GM23338 (cell line): Measurements from ENCODE around the gene DPP10. TPM values are rescaled to one million over a fixed set of nuclear protein-coding genes. Genes with fewer than 3 reads are reported as not detected.

Experiments used
- ATAC-seq: fragments of 200-7000 bp; cut with Tn5 transposase; 3 replicates; pipeline ENCODE4 v1.9.1; 2020
- DNase-seq: peaks from one replicate; pipeline ENCODE4 v3.0.0-alpha.2; 2015; ENCODE audit warnings: low spot score
- H2AFZ ChIP-seq: fragments of 200-600 bp; sonication (generic); 2 replicates; pipeline ENCODE4 v1.8.0; 2016; ENCODE audit warnings: antibody characterized with exemption, mild to moderate bottlenecking, moderate library complexity
- H3F3A ChIP-seq: fragments of 200-600 bp; sonication (generic); replicated peaks from 2 replicates; pipeline ENCODE4 v1.8.0; 2017; ENCODE audit warnings: antibody characterized with exemption, mixed run types, low read depth
- H3K27ac ChIP-seq: fragments of 200-600 bp; sonication (generic); 2 replicates; pipeline ENCODE4 v1.6.1; 2016; ENCODE audit warnings: low read depth
- H3K27me3 ChIP-seq: fragments of 200-600 bp; sonication (generic); 2 replicates; pipeline ENCODE4 v1.8.0; 2016; ENCODE audit warnings: mild to moderate bottlenecking, mixed run types, moderate library complexity; ENCODE audit not compliant: insufficient read depth
- H3K36me3 ChIP-seq: fragments of 200-600 bp; sonication (generic); 2 replicates; pipeline ENCODE4 v1.8.0; 2016; ENCODE audit warnings: mild to moderate bottlenecking; ENCODE audit not compliant: insufficient read depth
- H3K4me1 ChIP-seq: fragments of 200-600 bp; sonication (generic); 2 replicates; pipeline ENCODE4 v1.8.0; 2016; ENCODE audit warnings: mild to moderate bottlenecking, moderate library complexity; ENCODE audit not compliant: insufficient read depth
- H3K4me2 ChIP-seq: fragments of 200-600 bp; sonication (generic); 2 replicates; pipeline ENCODE4 v1.7.1; 2017; ENCODE audit warnings: mixed run types
- H3K4me3 ChIP-seq: fragments of 200-600 bp; sonication (generic); 2 replicates; pipeline ENCODE4 v1.6.1; 2016; ENCODE audit warnings: mixed run types
- H3K79me2 ChIP-seq: fragments of 200-600 bp; sonication (generic); replicated peaks from 2 replicates; pipeline ENCODE4 v1.8.0; 2017; ENCODE audit warnings: mild to moderate bottlenecking; ENCODE audit not compliant: insufficient read depth
- H3K9me2 ChIP-seq: fragments of 200-600 bp; sonication (generic); 2 replicates; pipeline ENCODE4 v1.8.0; 2017; ENCODE audit not compliant: insufficient read depth
- H4K20me1 ChIP-seq: fragments of 200-600 bp; sonication (generic); replicated peaks from 2 replicates; pipeline ENCODE4 v1.8.0; 2017; ENCODE audit warnings: mild to moderate bottlenecking; ENCODE audit not compliant: insufficient read depth
- H3K27ac Mint-ChIP-seq: 2 replicates; pipeline ENCODE4 v1.8.0; 2020; ENCODE audit warnings: inconsistent platforms, mild to moderate bottlenecking, moderate library complexity, mixed read lengths
- H3K27me3 Mint-ChIP-seq: 3 replicates; pipeline ENCODE4 v1.8.0; 2022; ENCODE audit warnings: low read depth, mild to moderate bottlenecking, moderate library complexity, mixed read lengths, inconsistent platforms; ENCODE audit not compliant: insufficient read depth, poor library complexity
- H3K36me3 Mint-ChIP-seq: 3 replicates; pipeline ENCODE4 v1.8.0; 2021; ENCODE audit warnings: low read depth, mild to moderate bottlenecking, inconsistent platforms, moderate library complexity, mixed read lengths
- H3K4me1 Mint-ChIP-seq: 3 replicates; pipeline ENCODE4 v1.8.0; 2020; ENCODE audit warnings: mild to moderate bottlenecking, inconsistent platforms, mixed read lengths
- H3K4me3 Mint-ChIP-seq: 3 replicates; pipeline ENCODE4 v1.8.0; 2021; ENCODE audit warnings: moderate library complexity, mild to moderate bottlenecking, inconsistent platforms, mixed read lengths
- H3K9me3 Mint-ChIP-seq: 3 replicates; pipeline ENCODE4 v1.8.0; 2020; ENCODE audit warnings: moderate library complexity, mild to moderate bottlenecking, inconsistent platforms, mixed read lengths
- CREB1 ChIP-seq: fragments of 250-450 bp; sonication (Bioruptor Pico); IDR thresholded peaks from 2 replicates; pipeline ENCODE4 v1.5.0; 2020; ENCODE audit warnings: low read depth, mild to moderate bottlenecking, moderate library complexity
- EZH2 ChIP-seq: fragments of 200-600 bp; sonication (generic); IDR thresholded peaks from one replicate; pipeline ENCODE4 v1.8.0; 2017; ENCODE audit warnings: antibody characterized with exemption, mild to moderate bottlenecking, low read depth; ENCODE audit not compliant: unreplicated experiment
- EZH2phosphoT487 ChIP-seq: fragments of 200-600 bp; sonication (generic); IDR thresholded peaks from one replicate; pipeline ENCODE4 v1.8.1; 2018; ENCODE audit warnings: antibody characterized with exemption; ENCODE audit not compliant: unreplicated experiment
- JUNB ChIP-seq: IDR thresholded peaks from one replicate; pipeline ENCODE4 v1.6.1; 2016; ENCODE audit warnings: antibody characterized with exemption; ENCODE audit not compliant: unreplicated experiment
- NANOG ChIP-seq: IDR thresholded peaks from 2 replicates; pipeline ENCODE4 v1.6.1; 2016; ENCODE audit warnings: antibody characterized with exemption, borderline replicate concordance
- POLR2AphosphoS5 ChIP-seq: IDR thresholded peaks from 2 replicates; pipeline ENCODE4 v1.6.1; 2016; ENCODE audit warnings: antibody characterized with exemption, low read depth
- STAT1 ChIP-seq: IDR thresholded peaks from one replicate; pipeline ENCODE4 v1.6.1; 2016; ENCODE audit warnings: antibody characterized with exemption; ENCODE audit not compliant: unreplicated experiment
- ZNF114 ChIP-seq: fragments of 250-450 bp; sonication (Bioruptor Pico); IDR thresholded peaks from 2 replicates; pipeline ENCODE4 v1.5.0; 2020; ENCODE audit warnings: mild to moderate bottlenecking, moderate library complexity
- ZNF331 ChIP-seq: fragments of 250-450 bp; sonication (Bioruptor Pico); IDR thresholded peaks from 2 replicates; pipeline ENCODE4 v1.5.0; 2020; ENCODE audit warnings: low read depth, mild to moderate bottlenecking, moderate library complexity
- polyA plus RNA-seq: library from polyadenylated mRNA; unstranded; fragments of >200 nt; fragmentation: Nextera tagmentation; extraction: Ambion mirVana; gene quantifications from 2 replicates; pipeline ENCODE4 v1.2.1, GENCODE V29; 2016
- total RNA-seq: library from RNA; depleted of rRNA; stranded (reverse); fragments of >200 nt; shearing (Covaris generic); gene quantifications from 2 replicates; pipeline ENCODE4 v1.2.3, GENCODE V29; 2014
- TF ChIP-seq, protein P1 (sequence below): fragments of 250-450 bp; sonication (Bioruptor Pico); IDR thresholded peaks from 2 replicates; pipeline ENCODE4 v1.5.0; 2020; ENCODE audit warnings: mild to moderate bottlenecking, moderate library complexity
- TF ChIP-seq, protein P2 (sequence below): IDR thresholded peaks from one replicate; pipeline ENCODE4 v1.6.1; 2018; ENCODE audit warnings: antibody characterized with exemption; ENCODE audit not compliant: unreplicated experiment
- TF ChIP-seq, protein P3 (sequence below), 2 experiments: fragments of 200-600 bp in 1 of 2; sonication (generic) in 1 of 2; conservative IDR thresholded peaks; 2 replicates each; pipeline versions ENCODE4 v1.5.1 to v1.6.1; 2016 to 2017; ENCODE audit warnings: antibody characterized with exemption in 2 of 2, low read depth in 2 of 2, mild to moderate bottlenecking in 2 of 2, moderate library complexity in 1 of 2
- TF ChIP-seq, protein P4 (sequence below): IDR thresholded peaks from 2 replicates; pipeline ENCODE4 v1.6.1; 2016; ENCODE audit warnings: antibody characterized with exemption

The DPP10 gene
- total and polyA plus RNA-seq, 2 experiments from 2014 or later = 3.6 to 14.8 TPM

DNA sequence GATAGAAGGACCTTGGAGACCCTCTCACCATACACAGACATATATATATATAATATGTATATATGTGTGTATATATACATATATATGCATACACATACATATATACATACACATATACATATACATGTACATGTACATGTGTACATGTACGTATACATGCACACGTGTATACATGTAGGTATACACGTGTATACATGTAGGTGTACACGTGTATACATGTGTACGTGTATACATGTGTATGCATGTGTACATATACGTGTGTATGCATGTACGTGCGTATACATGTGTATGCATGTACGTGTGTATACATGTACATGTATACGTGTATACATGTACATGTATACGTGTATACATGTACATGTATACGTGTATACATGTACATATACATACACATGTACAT, 54.5 kb downstream of the DPP10 start:
- peaks cover 2% of the 10 kb centered on the region; the same call in 2 of the 3 replicates for H3K9me3 Mint-ChIP-seq
- H3K36me3 ChIP-seq = peaks cover 3% of the 10 kb centered on the region; the same call in 1 of the 2 replicates
- no peaks in the 10 kb centered on the region for H3K36me3 Mint-ChIP-seq
- no peak overlapping the region for H3K4me3 Mint-ChIP-seq
- H4K20me1 ChIP-seq = no peaks in the 10 kb centered on the region
- H3K4me2 ChIP-seq = no peak overlapping the region
- no peaks in the 10 kb centered on the region for H3K27me3 ChIP-seq
- no peak overlapping the region for H3K27ac Mint-ChIP-seq
- H2AFZ ChIP-seq = no peak overlapping the region
- no peak overlapping the region for H3K27ac ChIP-seq
- no peaks in the 10 kb centered on the region for H3K9me2 ChIP-seq
- H3F3A ChIP-seq = no peaks in the 10 kb centered on the region
- H3K27me3 Mint-ChIP-seq = no peaks in the 10 kb centered on the region
- H3K79me2 ChIP-seq = no peaks in the 10 kb centered on the region
- DNase-seq (no peak), ATAC-seq (no peak)
- H3K4me1 Mint-ChIP-seq = no peaks in the 10 kb centered on the region
- no peak overlapping the region for H3K4me3 ChIP-seq
- no peaks in the 10 kb centered on the region for H3K4me1 ChIP-seq
- TF ChIP-seq NANOG (no peak), JUNB (no peak), ZNF114 (no peak), POLR2AphosphoS5 (no peak), EZH2 (no peak), CREB1 (CRISPR knock-in tag) (no peak), ZNF331 (CRISPR knock-in tag) (no peak), EZH2phosphoT487 (no peak), STAT1 (no peak)
- TF ChIP-seq, protein P1, sequence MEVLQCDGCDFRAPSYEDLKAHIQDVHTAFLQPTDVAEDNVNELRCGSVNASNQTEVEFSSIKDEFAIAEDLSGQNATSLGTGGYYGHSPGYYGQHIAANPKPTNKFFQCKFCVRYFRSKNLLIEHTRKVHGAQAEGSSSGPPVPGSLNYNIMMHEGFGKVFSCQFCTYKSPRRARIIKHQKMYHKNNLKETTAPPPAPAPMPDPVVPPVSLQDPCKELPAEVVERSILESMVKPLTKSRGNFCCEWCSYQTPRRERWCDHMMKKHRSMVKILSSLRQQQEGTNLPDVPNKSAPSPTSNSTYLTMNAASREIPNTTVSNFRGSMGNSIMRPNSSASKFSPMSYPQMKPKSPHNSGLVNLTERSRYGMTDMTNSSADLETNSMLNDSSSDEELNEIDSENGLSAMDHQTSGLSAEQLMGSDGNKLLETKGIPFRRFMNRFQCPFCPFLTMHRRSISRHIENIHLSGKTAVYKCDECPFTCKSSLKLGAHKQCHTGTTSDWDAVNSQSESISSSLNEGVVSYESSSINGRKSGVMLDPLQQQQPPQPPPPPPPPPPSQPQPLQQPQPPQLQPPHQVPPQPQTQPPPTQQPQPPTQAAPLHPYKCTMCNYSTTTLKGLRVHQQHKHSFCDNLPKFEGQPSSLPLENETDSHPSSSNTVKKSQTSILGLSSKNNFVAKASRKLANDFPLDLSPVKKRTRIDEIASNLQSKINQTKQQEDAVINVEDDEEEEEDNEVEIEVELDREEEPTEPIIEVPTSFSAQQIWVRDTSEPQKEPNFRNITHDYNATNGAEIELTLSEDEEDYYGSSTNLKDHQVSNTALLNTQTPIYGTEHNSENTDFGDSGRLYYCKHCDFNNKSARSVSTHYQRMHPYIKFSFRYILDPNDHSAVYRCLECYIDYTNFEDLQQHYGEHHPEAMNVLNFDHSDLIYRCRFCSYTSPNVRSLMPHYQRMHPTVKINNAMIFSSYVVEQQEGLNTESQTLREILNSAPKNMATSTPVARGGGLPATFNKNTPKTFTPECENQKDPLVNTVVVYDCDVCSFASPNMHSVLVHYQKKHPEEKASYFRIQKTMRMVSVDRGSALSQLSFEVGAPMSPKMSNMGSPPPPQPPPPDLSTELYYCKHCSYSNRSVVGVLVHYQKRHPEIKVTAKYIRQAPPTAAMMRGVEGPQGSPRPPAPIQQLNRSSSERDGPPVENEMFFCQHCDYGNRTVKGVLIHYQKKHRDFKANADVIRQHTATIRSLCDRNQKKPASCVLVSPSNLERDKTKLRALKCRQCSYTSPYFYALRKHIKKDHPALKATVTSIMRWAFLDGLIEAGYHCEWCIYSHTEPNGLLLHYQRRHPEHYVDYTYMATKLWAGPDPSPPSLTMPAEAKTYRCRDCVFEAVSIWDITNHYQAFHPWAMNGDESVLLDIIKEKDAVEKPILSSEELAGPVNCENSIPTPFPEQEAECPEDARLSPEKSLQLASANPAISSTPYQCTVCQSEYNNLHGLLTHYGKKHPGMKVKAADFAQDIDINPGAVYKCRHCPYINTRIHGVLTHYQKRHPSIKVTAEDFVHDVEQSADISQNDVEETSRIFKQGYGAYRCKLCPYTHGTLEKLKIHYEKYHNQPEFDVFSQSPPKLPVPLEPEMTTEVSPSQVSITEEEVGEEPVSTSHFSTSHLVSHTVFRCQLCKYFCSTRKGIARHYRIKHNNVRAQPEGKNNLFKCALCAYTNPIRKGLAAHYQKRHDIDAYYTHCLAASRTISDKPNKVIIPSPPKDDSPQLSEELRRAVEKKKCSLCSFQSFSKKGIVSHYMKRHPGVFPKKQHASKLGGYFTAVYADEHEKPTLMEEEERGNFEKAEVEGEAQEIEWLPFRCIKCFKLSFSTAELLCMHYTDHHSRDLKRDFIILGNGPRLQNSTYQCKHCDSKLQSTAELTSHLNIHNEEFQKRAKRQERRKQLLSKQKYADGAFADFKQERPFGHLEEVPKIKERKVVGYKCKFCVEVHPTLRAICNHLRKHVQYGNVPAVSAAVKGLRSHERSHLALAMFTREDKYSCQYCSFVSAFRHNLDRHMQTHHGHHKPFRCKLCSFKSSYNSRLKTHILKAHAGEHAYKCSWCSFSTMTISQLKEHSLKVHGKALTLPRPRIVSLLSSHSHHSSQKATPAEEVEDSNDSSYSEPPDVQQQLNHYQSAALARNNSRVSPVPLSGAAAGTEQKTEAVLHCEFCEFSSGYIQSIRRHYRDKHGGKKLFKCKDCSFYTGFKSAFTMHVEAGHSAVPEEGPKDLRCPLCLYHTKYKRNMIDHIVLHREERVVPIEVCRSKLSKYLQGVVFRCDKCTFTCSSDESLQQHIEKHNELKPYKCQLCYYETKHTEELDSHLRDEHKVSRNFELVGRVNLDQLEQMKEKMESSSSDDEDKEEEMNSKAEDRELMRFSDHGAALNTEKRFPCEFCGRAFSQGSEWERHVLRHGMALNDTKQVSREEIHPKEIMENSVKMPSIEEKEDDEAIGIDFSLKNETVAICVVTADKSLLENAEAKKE (CRISPR knock-in tag) = no peak
- TF ChIP-seq, protein P2, sequence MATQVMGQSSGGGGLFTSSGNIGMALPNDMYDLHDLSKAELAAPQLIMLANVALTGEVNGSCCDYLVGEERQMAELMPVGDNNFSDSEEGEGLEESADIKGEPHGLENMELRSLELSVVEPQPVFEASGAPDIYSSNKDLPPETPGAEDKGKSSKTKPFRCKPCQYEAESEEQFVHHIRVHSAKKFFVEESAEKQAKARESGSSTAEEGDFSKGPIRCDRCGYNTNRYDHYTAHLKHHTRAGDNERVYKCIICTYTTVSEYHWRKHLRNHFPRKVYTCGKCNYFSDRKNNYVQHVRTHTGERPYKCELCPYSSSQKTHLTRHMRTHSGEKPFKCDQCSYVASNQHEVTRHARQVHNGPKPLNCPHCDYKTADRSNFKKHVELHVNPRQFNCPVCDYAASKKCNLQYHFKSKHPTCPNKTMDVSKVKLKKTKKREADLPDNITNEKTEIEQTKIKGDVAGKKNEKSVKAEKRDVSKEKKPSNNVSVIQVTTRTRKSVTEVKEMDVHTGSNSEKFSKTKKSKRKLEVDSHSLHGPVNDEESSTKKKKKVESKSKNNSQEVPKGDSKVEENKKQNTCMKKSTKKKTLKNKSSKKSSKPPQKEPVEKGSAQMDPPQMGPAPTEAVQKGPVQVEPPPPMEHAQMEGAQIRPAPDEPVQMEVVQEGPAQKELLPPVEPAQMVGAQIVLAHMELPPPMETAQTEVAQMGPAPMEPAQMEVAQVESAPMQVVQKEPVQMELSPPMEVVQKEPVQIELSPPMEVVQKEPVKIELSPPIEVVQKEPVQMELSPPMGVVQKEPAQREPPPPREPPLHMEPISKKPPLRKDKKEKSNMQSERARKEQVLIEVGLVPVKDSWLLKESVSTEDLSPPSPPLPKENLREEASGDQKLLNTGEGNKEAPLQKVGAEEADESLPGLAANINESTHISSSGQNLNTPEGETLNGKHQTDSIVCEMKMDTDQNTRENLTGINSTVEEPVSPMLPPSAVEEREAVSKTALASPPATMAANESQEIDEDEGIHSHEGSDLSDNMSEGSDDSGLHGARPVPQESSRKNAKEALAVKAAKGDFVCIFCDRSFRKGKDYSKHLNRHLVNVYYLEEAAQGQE = no peak
- TF ChIP-seq, protein P3, sequence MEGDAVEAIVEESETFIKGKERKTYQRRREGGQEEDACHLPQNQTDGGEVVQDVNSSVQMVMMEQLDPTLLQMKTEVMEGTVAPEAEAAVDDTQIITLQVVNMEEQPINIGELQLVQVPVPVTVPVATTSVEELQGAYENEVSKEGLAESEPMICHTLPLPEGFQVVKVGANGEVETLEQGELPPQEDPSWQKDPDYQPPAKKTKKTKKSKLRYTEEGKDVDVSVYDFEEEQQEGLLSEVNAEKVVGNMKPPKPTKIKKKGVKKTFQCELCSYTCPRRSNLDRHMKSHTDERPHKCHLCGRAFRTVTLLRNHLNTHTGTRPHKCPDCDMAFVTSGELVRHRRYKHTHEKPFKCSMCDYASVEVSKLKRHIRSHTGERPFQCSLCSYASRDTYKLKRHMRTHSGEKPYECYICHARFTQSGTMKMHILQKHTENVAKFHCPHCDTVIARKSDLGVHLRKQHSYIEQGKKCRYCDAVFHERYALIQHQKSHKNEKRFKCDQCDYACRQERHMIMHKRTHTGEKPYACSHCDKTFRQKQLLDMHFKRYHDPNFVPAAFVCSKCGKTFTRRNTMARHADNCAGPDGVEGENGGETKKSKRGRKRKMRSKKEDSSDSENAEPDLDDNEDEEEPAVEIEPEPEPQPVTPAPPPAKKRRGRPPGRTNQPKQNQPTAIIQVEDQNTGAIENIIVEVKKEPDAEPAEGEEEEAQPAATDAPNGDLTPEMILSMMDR (conservative IDR thresholded peaks at IDR 0.05; ENCODE audit: low read depth in 2 of 2) = no peak
- TF ChIP-seq, protein P4, sequence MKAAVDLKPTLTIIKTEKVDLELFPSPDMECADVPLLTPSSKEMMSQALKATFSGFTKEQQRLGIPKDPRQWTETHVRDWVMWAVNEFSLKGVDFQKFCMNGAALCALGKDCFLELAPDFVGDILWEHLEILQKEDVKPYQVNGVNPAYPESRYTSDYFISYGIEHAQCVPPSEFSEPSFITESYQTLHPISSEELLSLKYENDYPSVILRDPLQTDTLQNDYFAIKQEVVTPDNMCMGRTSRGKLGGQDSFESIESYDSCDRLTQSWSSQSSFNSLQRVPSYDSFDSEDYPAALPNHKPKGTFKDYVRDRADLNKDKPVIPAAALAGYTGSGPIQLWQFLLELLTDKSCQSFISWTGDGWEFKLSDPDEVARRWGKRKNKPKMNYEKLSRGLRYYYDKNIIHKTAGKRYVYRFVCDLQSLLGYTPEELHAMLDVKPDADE = no peak
